ENCODE measurements around the gene MMEL1. TPM values are rescaled to one million over a fixed set of nuclear protein-coding genes. Genes with fewer than 3 reads are reported as not detected.
A peak's percentile ranks its signal among the peaks of the same experiment; 100 is the strongest.

The MMEL1 gene
- total and polyA plus RNA-seq, 8 donors = 0.39 to 8.7 (median 2.5) TPM

GRCh38 chr1:2596530-2597333, 36.1 kb downstream of the MMEL1 start:
- ATAC-seq (no peak), FAIRE-seq (no peak), DNase-seq (peak in 2 of 6 donors; percentile 8 to 43)
- Histone ChIP-seq H3K27me3 (no peaks in the 10 kb centered on the region), H3K27ac (no peak overlapping the region), H3K9me3 (no peaks in the 10 kb centered on the region), H3K36me3 (no peaks in the 10 kb centered on the region), H3K4me1 (no peaks in the 10 kb centered on the region), H3K4me3 (no peak overlapping the region)
- intact Hi-C loops (cut with DNase I) = no loop called here
- TF ChIP-seq CTCF (IDR thresholded peaks at IDR 0.05) = no peak
- WGBS, 2 donors = 80 to 89% methylated on average over 24 to 28 of the region's 28 CpGs

- no peak overlapping the region for H3K27ac ChIP-seq
- DNase-seq (peak in 2 of 6 donors; percentile 14 to 72), FAIRE-seq (no peak), ATAC-seq (no peak)
- H3K36me3 ChIP-seq = no peaks in the 10 kb centered on the region
- no peaks in the 10 kb centered on the region for H3K27me3 ChIP-seq
- H3K4me3 ChIP-seq = no peak overlapping the region
- no peaks in the 10 kb centered on the region for H3K9me3 ChIP-seq
- intact Hi-C loops (cut with DNase I) = no loop called here
- WGBS, 2 donors = 69 to 82% methylated on average over 31 of the region's 31 CpGs
- no peaks in the 10 kb centered on the region for H3K4me1 ChIP-seq
- no peak for TF ChIP-seq CTCF (IDR thresholded peaks at IDR 0.05)
Observed at GRCh38 chr1:2595812-2596529, 36.8 kb downstream of the MMEL1 start.

GRCh38 chr1:2595261-2595811, 37.5 kb downstream of the MMEL1 start:
- DNase-seq (peak in 1 of 6 donors; percentile 76), FAIRE-seq (no peak), ATAC-seq (no peak)
- intact Hi-C loops (cut with DNase I) = no loop called here
- Histone ChIP-seq H3K4me3 (no peak overlapping the region), H3K27ac (no peak overlapping the region), H3K9me3 (no peaks in the 10 kb centered on the region), H3K36me3 (no peaks in the 10 kb centered on the region), H3K4me1 (no peaks in the 10 kb centered on the region), H3K27me3 (no peaks in the 10 kb centered on the region)
- no peak for TF ChIP-seq CTCF (IDR thresholded peaks at IDR 0.05)
- 58 to 63% methylated on average over 19 of the region's 19 CpGs for WGBS, 2 donors

GRCh38 chr1:2594641-2595131, 38.1 kb downstream of the MMEL1 start:
- intact Hi-C loops (cut with DNase I) = no loop called here
- no peaks in the 10 kb centered on the region for H3K27me3 ChIP-seq
- H3K4me3 ChIP-seq = no peak overlapping the region
- FAIRE-seq (no peak), ATAC-seq (no peak), DNase-seq (peak in 2 of 6 donors; percentile 54 to 71)
- no peak overlapping the region for H3K27ac ChIP-seq
- no peaks in the 10 kb centered on the region for H3K9me3 ChIP-seq
- H3K36me3 ChIP-seq = no peaks in the 10 kb centered on the region
- TF ChIP-seq CTCF (IDR thresholded peaks at IDR 0.05) = no peak
- WGBS, 2 donors = 76 to 86% methylated on average over 17 of the region's 17 CpGs
- no peaks in the 10 kb centered on the region for H3K4me1 ChIP-seq

Measured in pancreas (tissue), 10 donors.